Measurements from ENCODE around the gene SCN1A. TPM values are rescaled to one million over a fixed set of nuclear protein-coding genes. Genes with fewer than 3 reads are reported as not detected.

Gene SCN1A
- total RNA-seq, 1 experiment from 2014 or later: 1.6 TPM

DNA sequence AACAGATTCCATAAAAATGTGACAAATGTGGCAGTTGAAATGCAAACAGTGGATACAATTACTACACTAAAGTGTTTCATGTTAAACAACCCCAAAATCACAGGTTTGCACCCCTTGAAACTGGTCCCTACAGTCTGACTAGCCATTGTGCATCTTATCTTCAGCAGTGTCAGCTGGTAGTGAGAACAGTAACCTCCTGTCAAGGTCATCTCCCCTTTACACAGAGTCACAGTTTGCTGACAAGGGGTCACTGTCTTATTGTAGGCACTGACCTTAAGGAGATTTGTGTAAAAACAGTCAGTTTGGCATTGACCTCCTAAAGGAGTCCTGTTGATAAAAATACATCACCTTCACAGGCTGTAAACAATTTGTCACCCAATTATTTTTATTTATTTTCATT is 137.0 kb downstream of the SCN1A start:
- Mint-ChIP-seq H3K9me3 (no peaks in the 10 kb centered on the region), H3K36me3 (no peaks in the 10 kb centered on the region), H3K4me3 (no peak overlapping the region), H3K27ac (no peak overlapping the region), H3K4me1 (0 out of 2 replicates have a peak, but pooled peaks cover 4% of the 10 kb centered on the region), H3K27me3 (ENCODE audit: low read depth) (no peaks in the 10 kb centered on the region; the same call in 1 of the 2 replicates)
- no peak for TF ChIP-seq FOXJ3 (CRISPR knock-in tag; IDR thresholded peaks at IDR 0.05; ENCODE audit: borderline replicate concordance)
- TF ChIP-seq ZNF396 (CRISPR knock-in tag; IDR thresholded peaks at IDR 0.05; ENCODE audit: borderline replicate concordance): no peak
- TF ChIP-seq ZNF121 (CRISPR knock-in tag; IDR thresholded peaks at IDR 0.05): no peak
- no peak for TF ChIP-seq NFATC4 (CRISPR knock-in tag; IDR thresholded peaks at IDR 0.05)
- no peak for TF ChIP-seq ESRRA (CRISPR knock-in tag; IDR thresholded peaks at IDR 0.05; ENCODE audit: borderline replicate concordance)
- no peak for TF ChIP-seq KAT7 (CRISPR knock-in tag; IDR thresholded peaks at IDR 0.05; ENCODE audit: borderline replicate concordance)
- ATAC-seq (no peak), DNase-seq (ENCODE audit: low spot score) (no peak)
- ChIA-PET CTCF (no interaction called here), POLR2A (no interaction called here)

DNA sequence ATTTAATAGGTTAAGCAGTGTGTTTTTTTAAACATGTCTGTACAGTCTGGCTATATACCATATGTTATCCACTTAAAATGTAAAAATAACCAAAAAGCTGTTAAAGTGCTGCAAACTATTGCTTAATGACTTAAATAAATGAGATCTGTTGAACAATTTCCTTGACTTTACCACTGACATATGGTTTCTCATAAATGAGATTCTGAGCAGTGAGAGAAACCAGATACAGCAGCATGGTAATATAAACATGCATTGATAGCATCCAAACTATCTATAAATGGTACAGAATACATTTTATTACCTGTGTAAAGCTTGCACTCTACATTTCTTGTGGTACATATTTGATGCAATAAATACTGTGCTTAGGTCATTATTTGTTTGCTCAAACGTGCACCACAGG is 138.0 kb downstream of the SCN1A start:
- no peaks in the 10 kb centered on the region for H3K36me3 Mint-ChIP-seq
- TF ChIP-seq IRF1 (CRISPR knock-in tag; IDR thresholded peaks at IDR 0.05): no peak
- no peak for TF ChIP-seq ZNF671 (CRISPR knock-in tag; IDR thresholded peaks at IDR 0.05)
- TF ChIP-seq RORB (CRISPR knock-in tag; IDR thresholded peaks at IDR 0.05): no peak
- TF ChIP-seq, protein P1, sequence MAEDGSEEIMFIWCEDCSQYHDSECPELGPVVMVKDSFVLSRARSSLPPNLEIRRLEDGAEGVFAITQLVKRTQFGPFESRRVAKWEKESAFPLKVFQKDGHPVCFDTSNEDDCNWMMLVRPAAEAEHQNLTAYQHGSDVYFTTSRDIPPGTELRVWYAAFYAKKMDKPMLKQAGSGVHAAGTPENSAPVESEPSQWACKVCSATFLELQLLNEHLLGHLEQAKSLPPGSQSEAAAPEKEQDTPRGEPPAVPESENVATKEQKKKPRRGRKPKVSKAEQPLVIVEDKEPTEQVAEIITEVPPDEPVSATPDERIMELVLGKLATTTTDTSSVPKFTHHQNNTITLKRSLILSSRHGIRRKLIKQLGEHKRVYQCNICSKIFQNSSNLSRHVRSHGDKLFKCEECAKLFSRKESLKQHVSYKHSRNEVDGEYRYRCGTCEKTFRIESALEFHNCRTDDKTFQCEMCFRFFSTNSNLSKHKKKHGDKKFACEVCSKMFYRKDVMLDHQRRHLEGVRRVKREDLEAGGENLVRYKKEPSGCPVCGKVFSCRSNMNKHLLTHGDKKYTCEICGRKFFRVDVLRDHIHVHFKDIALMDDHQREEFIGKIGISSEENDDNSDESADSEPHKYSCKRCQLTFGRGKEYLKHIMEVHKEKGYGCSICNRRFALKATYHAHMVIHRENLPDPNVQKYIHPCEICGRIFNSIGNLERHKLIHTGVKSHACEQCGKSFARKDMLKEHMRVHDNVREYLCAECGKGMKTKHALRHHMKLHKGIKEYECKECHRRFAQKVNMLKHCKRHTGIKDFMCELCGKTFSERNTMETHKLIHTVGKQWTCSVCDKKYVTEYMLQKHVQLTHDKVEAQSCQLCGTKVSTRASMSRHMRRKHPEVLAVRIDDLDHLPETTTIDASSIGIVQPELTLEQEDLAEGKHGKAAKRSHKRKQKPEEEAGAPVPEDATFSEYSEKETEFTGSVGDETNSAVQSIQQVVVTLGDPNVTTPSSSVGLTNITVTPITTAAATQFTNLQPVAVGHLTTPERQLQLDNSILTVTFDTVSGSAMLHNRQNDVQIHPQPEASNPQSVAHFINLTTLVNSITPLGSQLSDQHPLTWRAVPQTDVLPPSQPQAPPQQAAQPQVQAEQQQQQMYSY (CRISPR knock-in tag; IDR thresholded peaks at IDR 0.05): no peak
- TF ChIP-seq JAZF1 (CRISPR knock-in tag; IDR thresholded peaks at IDR 0.05): no peak
- TF ChIP-seq ZNF138 (CRISPR knock-in tag; conservative IDR thresholded peaks at IDR 0.05): no peak
- no peak for TF ChIP-seq ETV6 (CRISPR knock-in tag; IDR thresholded peaks at IDR 0.05)
- no peak for TF ChIP-seq FOXK1 (CRISPR knock-in tag; IDR thresholded peaks at IDR 0.05)
- TF ChIP-seq PREB (CRISPR knock-in tag; IDR thresholded peaks at IDR 0.05; ENCODE audit: borderline replicate concordance): no peak
- TF ChIP-seq IRF2 (CRISPR knock-in tag; IDR thresholded peaks at IDR 0.05; ENCODE audit: borderline replicate concordance, low read depth): no peak
- TF ChIP-seq, protein P2, sequence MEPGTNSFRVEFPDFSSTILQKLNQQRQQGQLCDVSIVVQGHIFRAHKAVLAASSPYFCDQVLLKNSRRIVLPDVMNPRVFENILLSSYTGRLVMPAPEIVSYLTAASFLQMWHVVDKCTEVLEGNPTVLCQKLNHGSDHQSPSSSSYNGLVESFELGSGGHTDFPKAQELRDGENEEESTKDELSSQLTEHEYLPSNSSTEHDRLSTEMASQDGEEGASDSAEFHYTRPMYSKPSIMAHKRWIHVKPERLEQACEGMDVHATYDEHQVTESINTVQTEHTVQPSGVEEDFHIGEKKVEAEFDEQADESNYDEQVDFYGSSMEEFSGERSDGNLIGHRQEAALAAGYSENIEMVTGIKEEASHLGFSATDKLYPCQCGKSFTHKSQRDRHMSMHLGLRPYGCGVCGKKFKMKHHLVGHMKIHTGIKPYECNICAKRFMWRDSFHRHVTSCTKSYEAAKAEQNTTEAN (CRISPR knock-in tag; IDR thresholded peaks at IDR 0.05): no peak
- TF ChIP-seq, protein P3, sequence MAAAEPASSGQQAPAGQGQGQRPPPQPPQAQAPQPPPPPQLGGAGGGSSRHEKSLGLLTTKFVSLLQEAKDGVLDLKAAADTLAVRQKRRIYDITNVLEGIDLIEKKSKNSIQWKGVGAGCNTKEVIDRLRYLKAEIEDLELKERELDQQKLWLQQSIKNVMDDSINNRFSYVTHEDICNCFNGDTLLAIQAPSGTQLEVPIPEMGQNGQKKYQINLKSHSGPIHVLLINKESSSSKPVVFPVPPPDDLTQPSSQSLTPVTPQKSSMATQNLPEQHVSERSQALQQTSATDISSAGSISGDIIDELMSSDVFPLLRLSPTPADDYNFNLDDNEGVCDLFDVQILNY (CRISPR knock-in tag; IDR thresholded peaks at IDR 0.05): no peak
- TF ChIP-seq NR1H2 (CRISPR knock-in tag; IDR thresholded peaks at IDR 0.05): no peak
- no peak for TF ChIP-seq SMAD4 (CRISPR knock-in tag; IDR thresholded peaks at IDR 0.05)
- no peak for TF ChIP-seq ZNF416 (CRISPR knock-in tag; IDR thresholded peaks at IDR 0.05)
- TF ChIP-seq, protein P4, sequence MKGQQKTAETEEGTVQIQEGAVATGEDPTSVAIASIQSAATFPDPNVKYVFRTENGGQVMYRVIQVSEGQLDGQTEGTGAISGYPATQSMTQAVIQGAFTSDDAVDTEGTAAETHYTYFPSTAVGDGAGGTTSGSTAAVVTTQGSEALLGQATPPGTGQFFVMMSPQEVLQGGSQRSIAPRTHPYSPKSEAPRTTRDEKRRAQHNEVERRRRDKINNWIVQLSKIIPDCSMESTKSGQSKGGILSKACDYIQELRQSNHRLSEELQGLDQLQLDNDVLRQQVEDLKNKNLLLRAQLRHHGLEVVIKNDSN (CRISPR knock-in tag; IDR thresholded peaks at IDR 0.05): no peak
- no peak for TF ChIP-seq FOXP4 (CRISPR knock-in tag; IDR thresholded peaks at IDR 0.05)
- no peak for TF ChIP-seq JUN (CRISPR knock-in tag; IDR thresholded peaks at IDR 0.05)
- TF ChIP-seq ZNF219 (CRISPR knock-in tag; IDR thresholded peaks at IDR 0.05; ENCODE audit: borderline replicate concordance): no peak
- TF ChIP-seq TEAD1 (CRISPR knock-in tag; IDR thresholded peaks at IDR 0.05): no peak
- 0 out of 2 replicates have a peak, but pooled peaks cover 4% of the 10 kb centered on the region for H3K4me1 Mint-ChIP-seq
- no peaks in the 10 kb centered on the region for H3K9me3 Mint-ChIP-seq
- CTCF ChIA-PET: no interaction called here
- no peak overlapping the region for H3K27ac Mint-ChIP-seq
- POLR2A ChIA-PET: no interaction called here
- ATAC-seq (no peak), DNase-seq (ENCODE audit: low spot score) (no peak)
- H3K27me3 Mint-ChIP-seq (ENCODE audit: low read depth): no peaks in the 10 kb centered on the region; the same call in 1 of the 2 replicates
- no peak overlapping the region for H3K4me3 Mint-ChIP-seq

All from WTC11 (cell line).